OCI-LY7 (cell line): ENCODE results near the gene PLAAT3. TPM values are rescaled to one million over a fixed set of nuclear protein-coding genes. Genes with fewer than 3 reads are reported as not detected.
"Not testable (repeated sequence)": the region's sequence is repeated elsewhere in the genome, so short reads cannot be mapped to it uniquely, and the experiment has no call there.

Source experiments
- BruUV-seq: library from RNA; stranded (reverse); fragments of 400-500 nt; replicated peaks from 2 replicates; lab custom pipeline; 2021; lab: Mats Ljungman, UMichigan
- CTCF ChIA-PET: fragments of 300-600 bp; sonication (Branson Sonifier 250); formaldehyde crosslinking; loops from one replicate; lab custom pipeline; 2022; ENCODE audit warnings: antibody characterized with exemption; ENCODE audit not compliant: unreplicated experiment; lab: Charles Lee
- POLR2A ChIA-PET: fragments of 300-600 bp; sonication (Branson Sonifier 250); formaldehyde crosslinking; loops from one replicate; lab custom pipeline; 2022; ENCODE audit warnings: antibody characterized with exemption; lab: Charles Lee
- DNase-seq: peaks from one replicate; pipeline ENCODE4 v3.0.0-alpha.2; 2015; ENCODE audit warnings: low spot score
- H2AFZ ChIP-seq: fragments of 200-600 bp; sonication (generic), shearing (Covaris generic); 2 replicates; pipeline ENCODE4 v1.6.1; 2014; ENCODE audit warnings: mild to moderate bottlenecking, antibody characterized with exemption, low read length, moderate library complexity
- H3K27ac ChIP-seq: fragments of 200-600 bp; sonication (generic); 2 replicates; pipeline ENCODE4 v1.5.1; 2014; ENCODE audit warnings: mixed run types, low read depth, mild to moderate bottlenecking, moderate library complexity, low read length, inconsistent platforms; ENCODE audit not compliant: poor library complexity, severe bottlenecking
- H3K36me3 ChIP-seq: fragments of 200-600 bp; sonication (generic); 2 replicates; pipeline ENCODE4 v1.6.1; 2014; ENCODE audit warnings: mild to moderate bottlenecking, antibody characterized with exemption, low read length, moderate library complexity, mixed read lengths; ENCODE audit not compliant: insufficient read depth
- H3K4me1 ChIP-seq: fragments of 200-600 bp; sonication (generic); 2 replicates; pipeline ENCODE4 v1.5.1; 2014; ENCODE audit warnings: mild to moderate bottlenecking, low read length; ENCODE audit not compliant: insufficient read depth, poor library complexity, severe bottlenecking
- H3K4me2 ChIP-seq: fragments of 200-600 bp; sonication (generic); 2 replicates; pipeline ENCODE4 v1.6.1; 2014; ENCODE audit warnings: mild to moderate bottlenecking, low read length
- H3K4me3 ChIP-seq: fragments of 200-600 bp; sonication (generic); 2 replicates; pipeline ENCODE4 v1.5.1; 2014; ENCODE audit warnings: mild to moderate bottlenecking, low read depth, low read length; ENCODE audit not compliant: poor library complexity, severe bottlenecking
- H3K79me2 ChIP-seq: fragments of 200-600 bp; sonication (generic); 2 replicates; pipeline ENCODE4 v1.6.1; 2016; ENCODE audit warnings: low read depth, mild to moderate bottlenecking, low read length, moderate library complexity, mixed read lengths; ENCODE audit not compliant: insufficient read depth
- H3K9me2 ChIP-seq: fragments of 200-600 bp; sonication (generic); 2 replicates; pipeline ENCODE4 v1.6.1; 2016; ENCODE audit warnings: mild to moderate bottlenecking, low read length, mixed read lengths; ENCODE audit not compliant: insufficient read depth
- H3K9me3 ChIP-seq: fragments of 200-600 bp; sonication (generic); 2 replicates; pipeline ENCODE4 v1.6.1; 2014; ENCODE audit warnings: mild to moderate bottlenecking, mixed run types, low read length, mixed read lengths
- H4K20me1 ChIP-seq: fragments of 200-600 bp; sonication (generic); 2 replicates; pipeline ENCODE4 v1.6.1; 2014; ENCODE audit warnings: mild to moderate bottlenecking, antibody characterized with exemption, low read length, moderate library complexity, mixed read lengths; ENCODE audit not compliant: insufficient read depth
- CTCF ChIP-seq: fragments of 200-600 bp; sonication (generic); conservative IDR thresholded peaks from 2 replicates; pipeline ENCODE4 v1.5.1; 2014; ENCODE audit warnings: mild to moderate bottlenecking, antibody characterized with exemption, low read length, moderate library complexity, mixed read lengths
- EZH2phosphoT487 ChIP-seq: fragments of 200-600 bp; sonication (generic); IDR thresholded peaks from 2 replicates; pipeline ENCODE4 v1.6.1; 2018; ENCODE audit warnings: low read depth, borderline replicate concordance, mild to moderate bottlenecking, mixed run types, antibody characterized with exemption, low read length, moderate library complexity, mixed read lengths
- intact Hi-C: fragments of 100-400 bp; cut with micrococcal nuclease; formaldehyde crosslinking; loops from one replicate; pipeline ENCODE4 v1.10.0; 2022; ENCODE audit not compliant: unreplicated experiment
- total RNA-seq, 2 experiments: library from RNA; depleted of rRNA in 1 of 2; stranded (reverse); fragments of >200 nt in 1 of 2; shearing (Covaris generic) in 1 of 2; gene quantifications; 2 replicates each; pipeline ENCODE4 v1.2.3, GENCODE V29; 2014 to 2022

PLAAT3 gene
- total RNA-seq, 2 experiments from 2014 or later = 0.70 TPM; not detected in 1

GRCh38 chr11:63530021-63530420 lies 84.2 kb downstream of the PLAAT3 start:
- Histone ChIP-seq H2AFZ (no peak overlapping the region), H4K20me1 (no peaks in the 10 kb centered on the region), H3K9me3 (no peaks in the 10 kb centered on the region), H3K27ac (no peak overlapping the region), H3K4me2 (no peak overlapping the region), H3K9me2 (no peaks in the 10 kb centered on the region), H3K79me2 (no peaks in the 10 kb centered on the region), H3K36me3 (no peaks in the 10 kb centered on the region), H3K4me3 (no peak overlapping the region), H3K4me1 (peaks cover 6% of the 10 kb centered on the region)
- CTCF ChIA-PET = no interaction called here
- POLR2A ChIA-PET = interaction anchor here (0.7 kb wide), 1 partner anchor 72 kb away, joined by 3 read pairs; no protein-coding TSS in a partner anchor
- no TSS peak for BruUV-seq
- TF ChIP-seq EZH2phosphoT487 (no peak), CTCF (no peak)
- DNase-seq = no peak
- intact Hi-C loops = no loop called here

- H2AFZ ChIP-seq, H4K20me1 ChIP-seq, BruUV-seq, H3K27ac ChIP-seq, H3K79me2 ChIP-seq, H3K9me2 ChIP-seq, H3K4me3 ChIP-seq, H3K4me1 ChIP-seq, H3K36me3 ChIP-seq, intact Hi-C loops, H3K9me3 ChIP-seq, H3K4me2 ChIP-seq, CTCF ChIA-PET, DNase-seq: not testable (repeated sequence)
- POLR2A ChIA-PET = interaction anchor here (0.7 kb wide), 1 partner anchor 71 kb away, joined by 3 read pairs; no protein-coding TSS in a partner anchor
These were observed 84.9 kb downstream of the PLAAT3 start for GRCh38 chr11:63529373-63529772.

- H3K27ac ChIP-seq, H4K20me1 ChIP-seq, CTCF ChIA-PET, intact Hi-C loops, H3K9me2 ChIP-seq, H3K79me2 ChIP-seq, H3K36me3 ChIP-seq, H2AFZ ChIP-seq, H3K4me2 ChIP-seq, BruUV-seq, H3K4me3 ChIP-seq, DNase-seq, POLR2A ChIA-PET, H3K4me1 ChIP-seq, H3K9me3 ChIP-seq: not testable (repeated sequence)
These were observed 85.4 kb downstream of the PLAAT3 start for GRCh38 chr11:63528729-63529278.

GRCh38 chr11:63528156-63528555 lies 86.1 kb downstream of the PLAAT3 start:
- H3K27ac ChIP-seq, H2AFZ ChIP-seq, H3K36me3 ChIP-seq, H4K20me1 ChIP-seq, DNase-seq, H3K4me2 ChIP-seq, H3K79me2 ChIP-seq, H3K4me1 ChIP-seq, CTCF ChIA-PET, H3K9me3 ChIP-seq, H3K9me2 ChIP-seq, POLR2A ChIA-PET, intact Hi-C loops, H3K4me3 ChIP-seq, BruUV-seq: not testable (repeated sequence)
